Cardiac septum (tissue), 1 donor: Measurements from ENCODE around the gene APOBEC4. TPM values are rescaled to one million over a fixed set of nuclear protein-coding genes. Genes with fewer than 3 reads are reported as not detected.

Source experiments
- DNase-seq: peaks from one replicate; pipeline ENCODE4 v3.0.0-alpha.2; 2020; ENCODE audit warnings: low spot score
- intact Hi-C: fragments of 100-400 bp; cut with DNase I; formaldehyde crosslinking; loops from one replicate; pipeline ENCODE4 v1.14.0; 2022
- total RNA-seq: library from RNA; stranded (reverse); fragmentation: NEBNext Ultra II Directional; extraction: Animal tissue kit (Norgen Biotek cat#: 25700); gene quantifications from one replicate; pipeline ENCODE4 v1.2.1, GENCODE V29; 2021
- donor health status: DM: no; HTN: no; CAD: no.

The APOBEC4 gene
- total RNA-seq, 1 donor from 2014 or later, result not detected

DNA sequence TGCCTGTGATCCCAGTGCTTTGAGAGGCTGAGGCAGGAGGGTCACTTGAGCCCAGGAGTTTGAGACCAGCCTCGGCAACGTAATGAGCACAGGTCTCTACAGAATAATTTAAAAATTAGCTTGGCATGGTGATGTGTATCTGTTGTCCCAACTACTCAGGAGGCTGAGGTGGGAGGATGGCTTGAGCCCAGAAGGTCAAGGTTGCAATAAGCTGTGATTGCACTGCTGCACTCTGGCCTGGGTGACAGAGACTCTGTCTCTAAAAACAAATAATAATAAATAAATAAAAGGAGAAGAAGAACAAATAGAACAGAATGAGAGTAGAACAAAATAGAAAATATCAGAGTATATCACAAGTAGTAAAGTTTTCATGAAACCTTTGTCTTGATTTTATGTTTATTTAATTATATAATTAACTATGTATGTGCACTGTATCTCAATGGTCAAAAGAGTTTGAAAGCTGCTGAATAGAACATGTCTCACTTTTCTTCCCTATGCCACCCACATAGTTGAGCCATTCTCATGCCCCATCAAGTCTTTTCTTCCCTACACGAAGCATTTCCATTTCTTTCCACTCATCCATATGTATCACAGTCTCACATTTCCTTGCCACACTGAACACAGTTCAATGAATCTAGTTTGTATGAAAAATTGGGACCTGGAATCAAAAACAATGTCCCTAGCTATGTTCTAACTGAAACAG lies 22.9 kb upstream of the APOBEC4 start:
- intact Hi-C loops, result no loop called here

DNA sequence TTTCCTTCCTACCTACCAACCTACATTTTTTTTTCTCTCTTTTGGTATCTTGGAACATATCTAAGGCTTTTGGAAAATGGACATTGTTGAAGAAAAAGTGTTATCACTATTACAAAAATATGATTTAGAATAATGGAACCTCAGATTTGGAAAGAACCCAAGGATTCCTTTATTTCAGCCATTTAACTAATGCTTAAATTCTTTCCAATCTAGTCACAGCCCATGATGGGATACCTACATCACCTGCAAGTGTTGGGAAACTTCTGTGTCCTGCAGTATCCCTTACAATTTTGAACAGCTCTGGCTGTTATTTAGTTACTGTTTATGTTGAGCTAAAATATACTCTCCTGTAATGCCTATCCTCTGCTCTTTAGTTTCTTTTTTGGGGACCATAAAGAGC lies 22.3 kb upstream of the APOBEC4 start:
- intact Hi-C loops, result no loop called here
- no peak for DNase-seq

More for the DNA sequence above, 22.9 kb upstream of the APOBEC4 start:
- no peak for DNase-seq

DNA sequence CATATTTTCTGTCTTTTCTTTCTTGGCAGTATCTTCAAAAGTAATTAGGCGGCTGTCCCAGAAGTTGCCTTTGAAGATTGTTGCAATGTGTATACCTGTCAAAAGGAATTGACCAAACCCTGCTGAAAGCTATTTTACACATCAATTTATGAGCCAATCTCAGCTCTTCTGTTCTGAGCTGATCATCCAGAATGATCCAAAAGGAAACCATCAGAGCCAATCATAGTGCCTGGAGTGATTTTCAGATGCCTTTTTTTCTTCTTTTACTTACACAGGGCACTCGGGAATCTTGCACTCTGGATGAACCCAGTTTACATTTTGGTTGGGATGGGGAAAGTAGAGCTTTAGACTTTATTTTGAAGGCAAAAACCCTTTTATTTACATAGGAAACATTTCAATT lies 21.8 kb upstream of the APOBEC4 start:
- intact Hi-C loops, result no loop called here
- DNase-seq, result no peak

DNA sequence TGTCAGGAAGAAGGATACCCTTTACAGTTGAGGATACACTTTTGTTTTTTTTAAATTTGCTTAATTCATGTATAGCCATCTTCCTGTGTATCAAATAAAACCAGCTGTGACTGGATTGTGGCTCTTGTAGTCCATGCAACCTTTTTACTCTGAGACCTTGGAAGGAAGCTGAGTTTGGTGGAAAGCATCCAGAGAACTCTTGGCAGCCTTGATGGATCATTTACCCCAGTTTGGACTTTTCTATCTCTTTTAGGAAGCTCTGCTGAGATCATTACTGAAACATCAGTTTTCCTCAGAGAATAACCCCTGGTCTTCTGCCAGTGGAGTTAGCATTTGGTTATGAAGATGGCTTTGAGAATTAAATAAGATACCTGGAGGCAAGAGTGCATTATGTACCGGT lies 21.2 kb upstream of the APOBEC4 start:
- intact Hi-C loops, result no loop called here
- DNase-seq, result no peak

DNA sequence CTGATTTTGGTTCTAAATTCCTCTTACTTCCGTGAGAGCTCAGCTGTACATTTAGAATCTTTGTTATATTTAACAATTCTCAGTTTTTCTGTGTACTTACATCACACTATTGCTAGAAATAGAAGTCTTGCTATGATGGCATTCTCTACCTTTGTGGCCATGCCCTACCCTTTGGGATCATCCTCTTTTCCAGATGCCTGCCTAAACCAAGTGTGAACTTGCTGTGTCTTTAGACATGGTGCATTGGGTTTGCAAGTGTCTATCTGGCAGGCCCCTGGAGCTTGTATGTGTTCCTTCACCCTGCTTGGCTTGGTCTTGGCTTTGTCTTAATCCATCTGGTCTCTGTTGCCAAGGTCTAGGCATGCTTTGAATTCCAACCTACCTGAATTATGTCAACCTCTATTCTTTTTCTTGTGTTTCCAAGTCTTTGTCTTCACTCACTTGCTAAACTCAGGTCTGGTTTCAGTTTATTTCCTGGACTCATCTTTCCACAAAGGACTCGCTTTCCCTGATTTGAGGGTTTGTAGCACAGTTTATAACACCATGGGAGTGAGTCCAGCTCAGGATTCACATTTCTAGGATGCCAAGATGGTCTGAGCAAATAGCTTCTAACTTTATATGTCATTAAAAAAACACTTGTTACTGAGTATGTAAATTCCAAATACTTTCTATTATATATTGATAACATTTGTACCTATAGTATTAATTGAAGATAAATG lies 20.6 kb upstream of the APOBEC4 start:
- no peak for DNase-seq
- intact Hi-C loops, result no loop called here

DNA sequence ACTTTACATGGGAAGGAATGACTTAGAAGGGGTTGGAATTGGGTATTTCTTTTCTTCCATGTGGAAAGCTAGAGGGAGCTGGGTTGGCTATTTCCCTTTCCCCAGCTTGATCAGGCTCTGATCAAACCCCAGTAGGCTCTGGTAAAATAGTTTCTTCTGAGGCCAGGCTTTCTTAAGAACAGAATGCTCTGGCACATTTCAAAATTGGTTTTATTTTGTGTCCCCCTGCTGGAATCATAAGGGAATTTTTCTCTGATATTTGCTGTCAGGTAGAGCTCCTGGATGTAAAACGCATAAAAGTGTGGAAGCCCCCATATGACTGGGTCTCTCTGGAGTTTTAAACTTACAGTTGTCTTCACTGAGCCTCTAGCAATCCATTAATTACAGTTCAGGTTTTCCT lies 17.1 kb upstream of the APOBEC4 start:
- DNase-seq, result no peak
- intact Hi-C loops, result no loop called here

DNA sequence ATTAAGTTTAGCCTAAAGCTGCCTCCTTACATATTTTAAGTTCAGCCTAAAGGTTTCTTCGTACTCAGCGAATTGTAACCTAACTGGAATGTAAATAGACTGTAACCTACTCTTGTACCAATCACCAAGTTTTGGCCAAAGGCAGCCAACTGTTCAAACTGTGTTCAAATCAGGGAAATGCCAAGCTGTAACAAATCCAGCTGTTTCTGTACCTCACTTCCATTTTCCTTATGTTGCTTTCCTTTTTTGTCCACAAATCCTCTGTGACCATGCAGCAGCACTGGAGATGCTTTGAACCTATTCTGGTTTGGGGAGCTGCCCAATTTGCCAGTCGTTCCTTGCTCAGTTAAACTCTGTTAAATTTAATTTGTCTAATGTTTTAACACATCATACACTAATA lies 3.2 kb upstream of the APOBEC4 start:
- intact Hi-C loops, result no loop called here
- no peak for DNase-seq

DNA sequence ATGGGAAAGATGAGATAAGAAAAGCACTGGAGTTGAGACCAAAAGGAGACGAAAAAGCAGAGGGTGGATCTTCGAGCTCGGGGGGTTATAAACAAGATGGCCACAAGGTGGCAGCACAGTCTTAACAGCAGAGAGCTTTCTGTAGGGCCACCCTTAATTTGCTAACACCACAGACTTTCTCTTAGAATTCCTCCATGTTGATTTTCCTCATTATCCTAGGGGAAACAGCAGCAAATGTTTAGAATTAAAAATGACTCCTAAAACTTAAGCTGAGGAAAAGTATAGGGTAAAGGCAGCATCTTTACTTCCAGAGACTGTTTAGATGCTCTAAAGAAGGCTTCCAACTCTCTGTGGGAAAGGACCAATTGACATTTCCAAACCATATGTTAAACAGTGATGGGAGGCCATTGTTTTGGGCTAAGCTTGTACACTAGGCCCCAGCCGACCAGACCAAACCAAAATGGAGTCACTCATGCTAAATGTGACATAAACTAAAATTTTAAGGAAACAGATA lies 2.5 kb upstream of the APOBEC4 start:
- peak; percentile 77 for DNase-seq
- intact Hi-C loops, result loop anchor here (1.0 kb wide), 1 partner anchor 261 kb away; no protein-coding TSS in a partner anchor

DNA sequence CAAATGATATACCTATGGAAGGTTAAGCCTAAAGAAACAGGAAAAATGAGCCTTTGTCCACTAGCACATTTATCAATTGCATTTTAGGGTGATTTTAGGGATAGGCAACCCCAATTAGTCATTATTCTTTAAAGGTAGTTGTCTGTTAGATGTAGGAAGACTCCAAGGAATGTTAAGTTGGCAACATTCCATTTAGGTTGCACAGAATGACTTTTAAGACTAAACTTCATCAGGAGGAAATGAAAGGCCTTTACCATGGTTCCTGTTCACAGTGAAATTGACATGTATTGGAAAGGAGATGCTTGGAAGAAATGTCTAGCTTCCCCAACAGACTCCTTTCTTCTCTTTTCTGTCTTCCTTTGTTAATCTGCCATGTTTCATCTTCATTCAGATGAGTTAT lies 1.6 kb upstream of the APOBEC4 start:
- intact Hi-C loops, result loop anchor here (1.0 to 5.0 kb wide), 2 partner anchors 33 to 262 kb away; no protein-coding TSS in a partner anchor
- no peak for DNase-seq

DNA sequence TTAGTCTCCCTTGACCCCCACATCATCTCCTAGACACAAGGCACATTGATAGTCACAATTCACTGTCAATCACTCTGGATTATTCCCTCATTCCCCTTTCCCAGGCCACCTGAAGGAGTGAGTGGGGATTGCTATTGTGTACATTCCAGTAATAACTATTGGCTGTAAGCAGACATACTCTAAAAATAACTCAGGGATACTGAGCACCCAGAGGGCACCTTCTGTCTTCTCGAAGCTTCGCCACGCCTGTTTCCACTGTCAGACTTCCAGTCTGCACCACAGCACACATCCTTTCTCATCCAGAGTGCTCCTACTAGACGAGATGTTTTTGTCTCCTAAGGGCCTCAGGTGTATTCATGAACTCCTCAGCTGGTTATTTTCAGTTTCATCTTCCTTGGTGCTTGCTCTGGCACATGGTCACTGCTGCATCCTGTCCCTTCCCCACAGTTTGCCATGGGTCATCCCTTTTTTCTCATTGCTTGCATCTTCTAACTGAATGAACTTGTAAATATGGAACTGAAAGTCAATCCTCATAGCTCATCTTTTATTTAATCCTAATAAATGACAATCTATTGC lies 848 bp upstream of the APOBEC4 start:
- no peak for DNase-seq
- intact Hi-C loops, result loop anchor here (5.0 kb wide), 1 partner anchor 33 kb away; no protein-coding TSS in a partner anchor

DNA sequence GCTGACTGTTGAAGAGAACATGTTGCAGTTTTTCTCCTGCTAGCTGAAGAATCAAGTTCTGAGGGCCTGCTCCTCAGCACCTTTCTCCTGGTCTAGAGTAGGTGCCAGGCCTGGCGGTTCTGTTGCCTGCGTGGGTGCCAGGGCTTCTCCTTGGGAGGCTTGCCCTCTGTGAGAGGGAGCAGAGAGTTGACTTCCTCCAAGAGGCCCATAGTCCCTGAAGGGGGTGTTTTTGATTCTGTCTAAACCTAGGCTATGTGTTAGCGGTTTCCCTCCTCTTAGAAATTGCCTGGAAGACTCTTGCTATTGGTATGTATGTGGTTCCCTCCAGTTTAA lies 312 bp upstream of the APOBEC4 start:
- DNase-seq, result no peak
- intact Hi-C loops, result loop anchor here (5.0 kb wide), 1 partner anchor 34 kb away; no protein-coding TSS in a partner anchor

DNA sequence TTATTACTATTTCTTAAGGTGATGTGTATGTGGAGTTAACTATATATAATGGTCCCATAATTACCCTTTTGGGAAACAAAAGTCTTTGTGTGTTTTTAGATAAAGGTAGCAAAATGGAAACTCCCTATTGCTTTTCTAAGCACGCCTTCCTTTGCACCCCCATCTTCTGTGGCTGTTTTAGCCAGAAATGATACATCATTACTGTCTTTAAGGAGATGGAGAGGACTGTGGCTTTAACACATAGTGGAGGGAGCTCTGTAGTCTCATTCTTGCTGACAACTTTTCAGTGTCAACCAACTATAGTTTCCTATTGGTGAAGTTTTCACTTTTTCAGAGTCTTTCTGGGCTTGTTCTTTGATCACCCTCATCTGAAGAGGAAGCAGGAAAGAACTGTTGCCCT lies 1.0 kb downstream of the APOBEC4 start:
- no peak for DNase-seq
- intact Hi-C loops, result loop anchor here (5.0 kb wide), 1 partner anchor 35 kb away; no protein-coding TSS in a partner anchor

DNA sequence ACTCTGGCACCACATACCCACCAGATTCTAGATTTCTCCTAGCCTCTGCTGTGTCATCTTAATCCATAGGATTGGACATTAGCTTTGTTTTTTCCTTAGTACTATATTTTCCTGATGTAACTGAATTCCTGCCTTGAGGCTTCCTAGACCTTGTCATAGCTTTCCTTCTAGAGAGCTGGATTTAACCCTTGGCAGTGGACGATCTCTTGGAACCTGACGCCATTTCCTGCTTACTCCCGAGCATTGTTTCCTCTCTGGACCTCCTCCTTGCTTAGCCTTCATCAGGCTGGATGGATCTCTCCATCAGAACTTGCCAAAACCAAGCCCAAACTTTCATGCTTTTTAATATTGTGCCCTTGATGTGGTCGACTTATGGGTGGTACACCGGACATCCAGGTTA lies 1.5 kb downstream of the APOBEC4 start:
- no peak for DNase-seq
- intact Hi-C loops, result loop anchor here (5.0 kb wide), 1 partner anchor 36 kb away; no protein-coding TSS in a partner anchor

DNA sequence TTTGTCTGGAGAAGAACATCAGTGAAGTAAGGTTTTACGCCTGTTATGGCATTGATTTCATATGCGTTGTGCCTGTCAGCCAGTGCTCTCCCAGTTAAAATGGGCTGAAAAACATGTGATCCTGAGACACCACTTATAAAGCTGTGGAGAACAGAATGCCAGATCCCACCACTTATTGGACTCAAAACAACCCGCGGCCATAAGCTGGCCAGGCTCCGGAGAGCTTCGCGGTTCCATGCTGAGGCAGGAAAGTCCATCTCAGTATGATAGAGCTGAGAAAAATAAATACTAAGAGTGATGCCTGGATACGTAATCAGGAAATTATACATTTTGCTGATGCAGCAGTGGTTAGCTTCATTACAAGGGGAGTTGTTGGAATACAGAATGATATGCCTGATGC lies 5.1 kb downstream of the APOBEC4 start:
- no peak for DNase-seq
- intact Hi-C loops, result loop anchor here (5.0 kb wide), 2 partner anchors 99 to 249 kb away; no protein-coding TSS in a partner anchor

DNA sequence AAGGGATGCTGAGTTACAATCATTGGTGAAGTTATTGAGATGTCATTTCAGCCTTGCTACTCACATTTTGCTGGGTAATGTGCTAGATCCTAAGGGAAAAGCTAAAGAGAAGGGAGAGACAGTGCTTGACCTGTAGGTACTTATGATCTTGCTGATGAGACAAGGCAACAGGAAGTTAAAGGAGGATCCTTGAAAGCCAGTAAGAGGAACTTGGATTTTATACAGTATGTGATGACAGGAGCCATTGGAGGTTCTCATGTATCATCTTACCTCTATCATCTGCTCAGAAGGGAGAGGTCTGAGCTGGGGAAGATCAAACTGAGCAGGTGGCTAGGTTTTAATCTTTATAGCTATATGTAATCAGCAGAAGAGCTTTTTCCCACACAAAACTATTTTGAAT lies 6.3 kb downstream of the APOBEC4 start:
- no peak for DNase-seq
- intact Hi-C loops, result loop anchor here (5.0 kb wide), 2 partner anchors 101 to 251 kb away; no protein-coding TSS in a partner anchor

DNA sequence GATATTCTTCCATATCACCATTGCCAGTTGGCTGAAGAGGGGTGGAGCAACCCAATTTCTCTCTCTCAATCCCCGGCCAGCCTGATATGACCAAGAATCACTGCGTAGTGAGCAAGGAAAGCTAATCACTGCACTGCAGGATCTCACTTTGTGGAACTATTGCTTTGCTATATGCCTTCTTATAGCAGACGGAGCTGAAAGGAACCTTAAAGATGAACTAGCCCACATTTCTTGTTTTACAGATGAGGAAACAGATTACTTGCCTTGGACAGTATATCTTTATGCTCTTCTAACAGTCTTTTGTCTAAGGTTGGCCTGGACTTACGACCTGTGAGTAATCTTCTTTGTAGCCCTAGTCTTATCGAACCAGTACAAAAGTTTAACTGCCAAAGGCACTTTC lies 7.6 kb downstream of the APOBEC4 start:
- intact Hi-C loops, result loop anchor here (5.0 kb wide), 2 partner anchors 102 to 252 kb away; no protein-coding TSS in a partner anchor
- no peak for DNase-seq

DNA sequence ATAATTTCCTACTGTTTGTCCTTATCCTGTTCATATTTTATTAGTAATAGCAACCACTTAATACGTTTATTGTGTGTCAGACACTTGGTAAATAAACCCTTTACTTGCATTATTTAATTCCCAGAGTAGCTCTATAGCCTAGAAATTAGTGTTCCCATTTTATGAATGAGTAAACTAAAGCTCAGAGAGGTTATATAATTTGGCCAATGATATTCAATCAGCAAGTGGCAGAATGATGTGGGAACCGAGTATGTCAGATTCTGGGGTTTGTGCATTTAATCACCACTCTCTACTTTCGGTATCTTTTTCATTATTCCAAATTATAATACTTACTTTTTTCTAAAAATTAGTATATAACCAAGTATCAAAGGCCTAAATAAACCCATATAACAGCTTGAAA lies 10.9 kb downstream of the APOBEC4 start:
- DNase-seq, result no peak
- intact Hi-C loops, result no loop called here

DNA sequence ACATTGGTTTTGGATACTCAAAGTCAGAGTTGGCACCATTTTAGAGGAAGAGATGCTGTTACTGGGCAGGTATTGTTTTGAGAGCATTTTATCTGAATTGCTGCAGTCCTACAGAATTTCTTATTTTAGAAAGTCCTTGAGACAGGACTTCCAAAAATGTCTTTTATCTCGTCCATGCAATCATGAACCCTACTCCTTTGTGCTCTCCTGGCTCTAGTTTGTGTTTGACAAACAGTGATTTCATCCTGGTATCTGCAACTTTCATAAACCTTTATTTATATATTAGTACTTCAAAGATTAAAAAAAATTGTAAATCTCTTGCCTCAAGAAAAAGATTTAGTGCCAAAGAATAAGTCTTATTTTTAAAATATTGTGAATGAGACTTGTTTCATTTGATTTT lies 12.9 kb downstream of the APOBEC4 start:
- intact Hi-C loops, result no loop called here
- DNase-seq, result no peak

DNA sequence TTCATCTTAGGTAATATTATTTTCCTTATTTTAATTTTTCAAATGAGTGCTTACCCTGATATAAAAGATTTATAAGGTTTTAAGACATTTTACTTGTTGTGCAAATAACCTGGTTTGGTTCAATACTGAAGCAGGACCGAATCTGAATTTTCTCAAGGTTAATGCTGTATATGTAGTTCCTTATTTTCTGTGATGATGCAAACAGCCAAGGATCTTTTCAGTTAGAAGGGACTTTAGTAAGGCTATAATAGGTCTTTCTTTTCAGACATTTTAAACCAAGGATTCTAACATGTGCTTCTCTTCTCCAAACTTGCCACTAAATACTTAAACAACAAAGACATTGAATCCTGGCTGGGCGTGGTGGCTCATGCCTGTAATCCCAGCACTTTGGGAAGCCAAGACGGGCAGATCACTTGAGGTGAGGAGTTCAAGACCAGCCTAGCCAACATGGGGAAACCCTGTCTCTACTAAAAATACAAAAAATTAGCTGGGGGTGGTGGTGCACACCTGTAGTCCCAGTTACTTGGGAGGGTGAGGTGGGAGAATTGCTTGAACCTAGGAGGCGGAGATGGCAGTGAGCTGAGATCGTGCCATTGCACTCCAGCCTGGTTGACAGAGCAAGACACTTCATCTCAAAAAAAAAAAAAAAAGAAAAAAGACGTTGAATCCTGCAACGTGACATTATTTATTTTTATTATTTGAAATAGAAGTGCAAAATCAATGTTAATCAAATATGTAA lies 14.3 kb downstream of the APOBEC4 start:
- DNase-seq, result no peak
- intact Hi-C loops, result no loop called here

DNA sequence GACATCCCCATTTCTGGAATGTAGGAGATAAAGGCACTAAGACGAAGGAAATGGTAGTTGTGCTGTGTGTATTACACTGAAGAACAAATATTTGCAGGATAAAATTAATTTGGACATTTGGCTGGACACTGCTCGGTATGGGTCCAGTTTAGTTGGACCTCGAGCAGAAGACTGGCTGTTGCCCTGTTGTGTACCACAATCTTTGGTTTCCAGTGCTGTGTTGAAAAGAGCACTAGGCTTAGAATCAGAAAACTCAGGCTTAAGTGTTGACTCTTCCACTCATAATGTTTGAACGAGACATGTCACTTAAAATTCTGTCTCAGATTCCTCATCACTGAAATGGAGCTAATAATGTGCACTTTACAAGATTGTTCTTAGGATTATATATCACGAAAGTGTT lies 16.3 kb downstream of the APOBEC4 start:
- intact Hi-C loops, result no loop called here

More for the DNA sequence above, 16.3 kb downstream of the APOBEC4 start:
- no peak for DNase-seq
